ENCODE data around the gene GNG2. TPM values are rescaled to one million over a fixed set of nuclear protein-coding genes. Genes with fewer than 3 reads are reported as not detected.

GNG2 gene
- total and polyA plus RNA-seq, 2 experiments from 2014 or later = 5.0 to 13.7 TPM

DNA sequence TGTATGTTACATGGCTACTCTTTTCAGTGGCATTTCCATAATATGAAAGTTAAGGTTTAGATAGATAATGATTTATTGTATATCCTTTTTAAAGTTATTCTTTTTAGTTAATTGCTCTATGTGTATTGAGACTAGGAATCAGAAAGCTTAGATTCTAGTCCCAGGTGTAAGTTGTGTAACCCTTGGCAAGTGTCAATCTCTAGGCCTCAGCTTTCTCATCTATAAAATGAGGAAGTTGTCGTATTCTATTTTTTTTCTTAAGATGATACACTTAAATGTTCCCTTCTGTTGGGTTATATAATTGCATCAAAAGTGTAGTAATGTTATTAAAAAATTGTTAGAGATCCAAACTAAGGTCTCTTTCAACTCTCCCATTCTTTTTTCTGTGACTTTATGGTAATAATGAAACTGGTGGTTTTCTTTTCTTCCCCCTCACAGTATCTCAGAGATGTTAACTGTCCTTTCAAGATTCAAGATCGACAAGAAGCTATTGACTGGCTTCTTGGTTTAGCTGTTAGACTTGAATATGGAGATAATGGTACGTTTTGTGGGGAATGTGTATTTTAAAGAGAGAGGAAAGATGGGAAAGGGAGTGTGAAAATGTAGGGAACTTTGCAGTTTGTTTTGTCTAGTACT, 133.0 kb downstream of the GNG2 start:
- no peaks in the 10 kb centered on the region for H3K27me3 ChIP-seq
- 82% methylated on average over 3 of the region's 3 CpGs for WGBS (ENCODE audit: low lambda C conversion rate, missing lambda C conversion rate)
- no peak overlapping the region for H3K4me2 ChIP-seq

DNA sequence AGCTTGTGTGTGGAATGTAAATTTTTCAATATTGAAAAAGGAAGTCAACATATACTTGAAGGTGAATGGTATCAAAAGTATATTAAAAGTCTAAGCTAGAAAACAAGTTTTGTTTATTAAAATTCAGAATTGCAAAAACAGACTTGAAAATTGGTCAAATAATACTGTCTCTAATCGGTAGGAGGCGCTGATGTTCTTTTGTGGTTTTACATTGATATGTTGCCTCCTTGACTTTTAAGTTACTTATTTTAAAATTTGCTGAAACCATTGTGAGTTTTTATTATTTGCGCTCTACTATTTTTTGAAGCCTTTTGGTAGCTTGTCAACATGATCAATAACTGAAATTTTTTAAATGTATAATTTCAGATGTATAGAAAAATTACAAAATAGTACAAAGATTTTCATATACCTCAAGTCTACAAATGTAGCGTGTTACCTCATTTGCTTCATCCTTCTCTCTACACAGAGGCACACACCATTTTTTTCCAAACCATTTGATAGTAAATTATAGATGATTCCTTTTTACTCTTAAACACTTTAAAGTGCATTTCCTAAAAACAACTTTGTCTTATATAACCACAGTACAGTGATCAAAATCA, 135.8 kb downstream of the GNG2 start:
- Histone ChIP-seq H4K20me1 (ENCODE audit: insufficient read depth, poor library complexity, severe bottlenecking) (no peaks in the 10 kb centered on the region), H3K4me2 (no peak overlapping the region), H3K4me3 (no peak overlapping the region), H3K9me2 (replicated peaks; ENCODE audit: insufficient read depth) (no peaks in the 10 kb centered on the region), H3K79me2 (peaks cover 42% of the 10 kb centered on the region), H3K4me1 (ENCODE audit: insufficient read depth) (no peaks in the 10 kb centered on the region), H2AFZ (no peak overlapping the region), H3K27ac (no peak overlapping the region), H3K27me3 (no peaks in the 10 kb centered on the region), H3K36me3 (replicated peaks; ENCODE audit: insufficient read depth, low read depth) (peaks cover 2% of the 10 kb centered on the region), H3K9me3 (ENCODE audit: low read depth) (no peaks in the 10 kb centered on the region)
- WGBS (ENCODE audit: low lambda C conversion rate, missing lambda C conversion rate) = 47% methylated on average over 4 of the region's 4 CpGs
- TF ChIP-seq EZH2 (IDR thresholded peaks at IDR 0.05; ENCODE audit: borderline replicate concordance) = no peak
- TF ChIP-seq EZH2phosphoT487 (IDR thresholded peaks at IDR 0.05; ENCODE audit: low read depth, severe bottlenecking, unreplicated experiment) = no peak
- TF ChIP-seq, protein P1, sequence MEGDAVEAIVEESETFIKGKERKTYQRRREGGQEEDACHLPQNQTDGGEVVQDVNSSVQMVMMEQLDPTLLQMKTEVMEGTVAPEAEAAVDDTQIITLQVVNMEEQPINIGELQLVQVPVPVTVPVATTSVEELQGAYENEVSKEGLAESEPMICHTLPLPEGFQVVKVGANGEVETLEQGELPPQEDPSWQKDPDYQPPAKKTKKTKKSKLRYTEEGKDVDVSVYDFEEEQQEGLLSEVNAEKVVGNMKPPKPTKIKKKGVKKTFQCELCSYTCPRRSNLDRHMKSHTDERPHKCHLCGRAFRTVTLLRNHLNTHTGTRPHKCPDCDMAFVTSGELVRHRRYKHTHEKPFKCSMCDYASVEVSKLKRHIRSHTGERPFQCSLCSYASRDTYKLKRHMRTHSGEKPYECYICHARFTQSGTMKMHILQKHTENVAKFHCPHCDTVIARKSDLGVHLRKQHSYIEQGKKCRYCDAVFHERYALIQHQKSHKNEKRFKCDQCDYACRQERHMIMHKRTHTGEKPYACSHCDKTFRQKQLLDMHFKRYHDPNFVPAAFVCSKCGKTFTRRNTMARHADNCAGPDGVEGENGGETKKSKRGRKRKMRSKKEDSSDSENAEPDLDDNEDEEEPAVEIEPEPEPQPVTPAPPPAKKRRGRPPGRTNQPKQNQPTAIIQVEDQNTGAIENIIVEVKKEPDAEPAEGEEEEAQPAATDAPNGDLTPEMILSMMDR (IDR thresholded peaks at IDR 0.05; ENCODE audit: poor library complexity) = peak; percentile 72
- peak; percentile 55 for DNase-seq (ENCODE audit: low spot score)

More for the DNA sequence above, 133.0 kb downstream of the GNG2 start:
- H3K36me3 ChIP-seq (replicated peaks; ENCODE audit: insufficient read depth, low read depth) = no peaks in the 10 kb centered on the region
- no peak overlapping the region for H2AFZ ChIP-seq
- TF ChIP-seq, protein P1 (IDR thresholded peaks at IDR 0.05; ENCODE audit: poor library complexity) = no peak
- TF ChIP-seq EZH2 (IDR thresholded peaks at IDR 0.05; ENCODE audit: borderline replicate concordance) (no peak), EZH2phosphoT487 (IDR thresholded peaks at IDR 0.05; ENCODE audit: low read depth, severe bottlenecking, unreplicated experiment) (no peak)
- H3K27ac ChIP-seq = no peak overlapping the region
- H3K9me2 ChIP-seq (replicated peaks; ENCODE audit: insufficient read depth) = no peaks in the 10 kb centered on the region
- H3K4me3 ChIP-seq = no peak overlapping the region
- peaks cover 59% of the 10 kb centered on the region for H3K79me2 ChIP-seq
- H3K4me1 ChIP-seq (ENCODE audit: insufficient read depth) = peaks cover 10% of the 10 kb centered on the region
- no peak for DNase-seq (ENCODE audit: low spot score)
- peaks cover 4% of the 10 kb centered on the region for H4K20me1 ChIP-seq (ENCODE audit: insufficient read depth, poor library complexity, severe bottlenecking)
- H3K9me3 ChIP-seq (ENCODE audit: low read depth) = no peaks in the 10 kb centered on the region

DNA sequence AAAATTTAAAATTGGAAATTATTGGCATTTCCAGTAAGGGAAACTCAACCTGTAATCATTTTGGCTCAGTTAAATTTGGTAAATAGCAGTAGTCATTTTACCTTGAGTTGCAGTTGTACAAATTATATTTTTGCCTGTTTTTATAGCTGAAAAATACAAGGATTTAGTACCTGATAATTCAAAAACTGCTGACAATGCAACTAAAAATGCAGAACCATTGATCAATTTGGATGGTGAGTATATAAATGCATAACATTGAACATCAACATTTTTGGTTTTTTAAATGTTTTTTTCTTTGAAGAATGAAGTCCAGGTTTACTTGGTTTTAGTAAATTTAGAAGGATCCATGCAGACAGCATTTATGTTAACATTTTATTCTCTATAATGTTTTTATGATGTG, 137.9 kb downstream of the GNG2 start:
- peaks cover 2% of the 10 kb centered on the region for H3K36me3 ChIP-seq (replicated peaks; ENCODE audit: insufficient read depth, low read depth)
- no peaks in the 10 kb centered on the region for H3K9me2 ChIP-seq (replicated peaks; ENCODE audit: insufficient read depth)
- H3K4me1 ChIP-seq (ENCODE audit: insufficient read depth) = no peaks in the 10 kb centered on the region
- no peak for DNase-seq (ENCODE audit: low spot score)
- H3K4me3 ChIP-seq = no peak overlapping the region
- no peak for TF ChIP-seq EZH2phosphoT487 (IDR thresholded peaks at IDR 0.05; ENCODE audit: low read depth, severe bottlenecking, unreplicated experiment)
- TF ChIP-seq, protein P1 (IDR thresholded peaks at IDR 0.05; ENCODE audit: poor library complexity) = no peak
- TF ChIP-seq EZH2 (IDR thresholded peaks at IDR 0.05; ENCODE audit: borderline replicate concordance) = no peak
- H3K79me2 ChIP-seq = peaks cover 25% of the 10 kb centered on the region
- H4K20me1 ChIP-seq (ENCODE audit: insufficient read depth, poor library complexity, severe bottlenecking) = no peaks in the 10 kb centered on the region
- no peak overlapping the region for H3K4me2 ChIP-seq
- no peak overlapping the region for H3K27ac ChIP-seq
- no peaks in the 10 kb centered on the region for H3K9me3 ChIP-seq (ENCODE audit: low read depth)
- no peak overlapping the region for H2AFZ ChIP-seq
- H3K27me3 ChIP-seq = no peaks in the 10 kb centered on the region

Measured in hepatocyte (in vitro differentiated cells).